ENCODE results near the gene KCNA10.

DNA sequence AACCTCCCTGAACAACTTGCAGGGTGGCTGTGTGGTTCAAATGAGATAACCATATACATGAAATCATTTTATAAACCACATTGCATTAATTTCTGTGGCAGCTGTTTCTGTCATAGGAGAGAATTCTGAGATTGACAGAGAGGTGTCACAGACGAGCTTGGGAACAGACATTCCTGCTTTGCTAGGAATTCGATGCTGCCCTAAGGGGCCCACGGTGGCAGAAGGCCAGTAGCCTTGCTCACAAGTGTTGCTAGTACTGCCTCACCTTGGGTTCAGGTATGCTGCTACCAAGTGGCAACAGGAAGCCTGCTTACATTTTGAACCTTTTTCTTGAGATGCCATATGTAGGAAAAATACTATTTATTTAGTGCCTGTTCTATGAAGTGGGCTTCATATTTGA, 13.4 kb downstream of the KCNA10 start:
- TF ChIP-seq, protein P1, sequence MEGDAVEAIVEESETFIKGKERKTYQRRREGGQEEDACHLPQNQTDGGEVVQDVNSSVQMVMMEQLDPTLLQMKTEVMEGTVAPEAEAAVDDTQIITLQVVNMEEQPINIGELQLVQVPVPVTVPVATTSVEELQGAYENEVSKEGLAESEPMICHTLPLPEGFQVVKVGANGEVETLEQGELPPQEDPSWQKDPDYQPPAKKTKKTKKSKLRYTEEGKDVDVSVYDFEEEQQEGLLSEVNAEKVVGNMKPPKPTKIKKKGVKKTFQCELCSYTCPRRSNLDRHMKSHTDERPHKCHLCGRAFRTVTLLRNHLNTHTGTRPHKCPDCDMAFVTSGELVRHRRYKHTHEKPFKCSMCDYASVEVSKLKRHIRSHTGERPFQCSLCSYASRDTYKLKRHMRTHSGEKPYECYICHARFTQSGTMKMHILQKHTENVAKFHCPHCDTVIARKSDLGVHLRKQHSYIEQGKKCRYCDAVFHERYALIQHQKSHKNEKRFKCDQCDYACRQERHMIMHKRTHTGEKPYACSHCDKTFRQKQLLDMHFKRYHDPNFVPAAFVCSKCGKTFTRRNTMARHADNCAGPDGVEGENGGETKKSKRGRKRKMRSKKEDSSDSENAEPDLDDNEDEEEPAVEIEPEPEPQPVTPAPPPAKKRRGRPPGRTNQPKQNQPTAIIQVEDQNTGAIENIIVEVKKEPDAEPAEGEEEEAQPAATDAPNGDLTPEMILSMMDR (conservative IDR thresholded peaks at IDR 0.05; ENCODE audit: low read depth, low read length), result no peak
- TF ChIP-seq EZH2 (IDR thresholded peaks at IDR 0.05; ENCODE audit: borderline replicate concordance, low read depth, low read length, poor library complexity, severe bottlenecking), result no peak

All from A673 (cell line).